Measurements from ENCODE around the gene CIRBP.

CIRBP gene

DNA sequence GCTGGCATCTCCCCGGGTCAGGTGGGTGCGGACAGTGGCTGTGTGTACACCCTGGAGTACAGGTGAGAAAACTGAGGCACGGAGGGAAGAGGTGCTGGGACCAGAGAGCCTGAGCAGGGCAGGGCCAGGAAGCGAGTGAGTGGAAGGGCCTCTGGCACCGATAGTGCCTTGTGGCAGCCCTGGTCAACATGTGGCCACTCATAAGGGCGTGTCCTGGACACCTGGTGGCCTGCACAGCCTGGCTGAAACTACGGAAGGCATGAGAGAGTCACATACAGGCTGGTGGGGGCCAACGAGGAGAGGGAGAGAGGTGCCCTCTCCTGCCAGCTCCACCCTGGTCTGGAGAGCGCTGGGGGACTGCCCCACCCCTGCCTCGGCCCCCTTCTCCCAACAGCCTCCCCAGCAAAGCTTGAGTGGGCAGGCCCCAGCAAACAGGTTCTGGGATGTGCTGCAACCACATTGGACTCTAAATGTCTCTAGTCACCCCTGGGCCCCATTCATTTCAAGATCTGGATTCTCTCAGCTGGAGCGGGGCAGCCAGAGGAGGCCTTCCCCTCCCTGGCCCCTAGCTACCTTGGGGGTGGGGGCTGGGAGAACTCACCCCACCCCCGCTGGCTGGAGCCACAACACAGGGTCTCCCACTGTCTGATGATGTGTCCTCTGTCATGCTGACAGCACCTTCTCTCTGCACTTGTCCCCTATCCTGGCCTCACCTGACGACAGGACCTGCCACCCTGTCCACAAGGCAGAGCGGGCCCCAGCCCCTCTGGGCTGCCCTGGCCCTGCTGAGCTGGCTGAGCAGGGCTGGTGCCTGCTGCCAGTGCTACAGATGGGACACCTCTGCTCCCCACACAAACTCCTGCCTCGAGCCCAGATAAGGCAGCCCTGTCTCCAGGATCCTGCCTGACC lies 37.1 kb upstream of the CIRBP start:
- no peak for DNase-seq

DNA sequence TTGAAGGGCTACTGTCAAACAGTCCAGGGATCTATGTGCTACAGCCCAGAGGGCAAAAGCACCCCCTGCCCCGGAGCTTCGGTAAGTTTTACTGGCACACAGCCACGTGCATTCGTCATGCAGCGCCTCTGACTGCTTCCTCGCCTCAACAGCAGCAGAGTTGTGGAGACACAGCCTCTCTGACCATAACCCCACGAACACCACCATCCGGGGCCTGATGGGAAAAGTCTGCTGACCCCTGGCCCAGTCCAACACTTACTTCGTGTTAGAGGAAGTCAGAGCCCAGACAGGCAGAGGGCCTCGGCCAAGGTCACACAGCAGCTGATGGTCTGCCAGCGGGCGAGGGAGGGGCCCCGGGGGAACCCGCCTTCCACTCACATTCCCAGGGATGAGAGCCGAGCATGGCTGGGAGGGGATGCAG lies 36.5 kb upstream of the CIRBP start:
- DNase-seq, result no peak

DNA sequence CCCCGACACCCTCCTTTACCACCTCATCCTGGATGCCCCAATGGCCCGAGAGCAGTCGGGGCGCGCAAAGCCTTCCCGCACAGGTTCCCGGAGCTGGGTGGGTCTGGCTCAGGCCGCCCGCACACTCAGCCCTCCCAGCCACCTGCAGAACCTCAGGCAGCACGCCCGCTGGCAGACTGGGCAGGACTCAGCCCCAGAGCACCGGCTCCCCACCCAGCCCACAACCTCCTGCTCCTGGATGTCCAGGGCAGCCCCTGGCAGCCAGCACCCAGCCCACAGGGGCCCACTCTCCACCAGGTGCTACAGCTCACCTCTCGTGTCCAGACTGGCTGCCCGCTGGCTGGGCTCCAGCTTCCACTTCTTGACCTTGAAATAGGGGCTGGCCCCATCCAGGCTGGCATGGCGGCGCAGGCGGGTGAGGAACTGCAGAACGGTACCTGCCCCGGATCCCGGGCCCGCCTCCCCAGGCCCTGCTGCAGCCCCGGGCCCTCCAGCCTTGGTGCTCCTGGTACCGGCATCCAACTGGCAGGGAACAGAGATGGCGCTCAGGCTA lies 35.9 kb upstream of the CIRBP start:
- DNase-seq, result no peak

DNA sequence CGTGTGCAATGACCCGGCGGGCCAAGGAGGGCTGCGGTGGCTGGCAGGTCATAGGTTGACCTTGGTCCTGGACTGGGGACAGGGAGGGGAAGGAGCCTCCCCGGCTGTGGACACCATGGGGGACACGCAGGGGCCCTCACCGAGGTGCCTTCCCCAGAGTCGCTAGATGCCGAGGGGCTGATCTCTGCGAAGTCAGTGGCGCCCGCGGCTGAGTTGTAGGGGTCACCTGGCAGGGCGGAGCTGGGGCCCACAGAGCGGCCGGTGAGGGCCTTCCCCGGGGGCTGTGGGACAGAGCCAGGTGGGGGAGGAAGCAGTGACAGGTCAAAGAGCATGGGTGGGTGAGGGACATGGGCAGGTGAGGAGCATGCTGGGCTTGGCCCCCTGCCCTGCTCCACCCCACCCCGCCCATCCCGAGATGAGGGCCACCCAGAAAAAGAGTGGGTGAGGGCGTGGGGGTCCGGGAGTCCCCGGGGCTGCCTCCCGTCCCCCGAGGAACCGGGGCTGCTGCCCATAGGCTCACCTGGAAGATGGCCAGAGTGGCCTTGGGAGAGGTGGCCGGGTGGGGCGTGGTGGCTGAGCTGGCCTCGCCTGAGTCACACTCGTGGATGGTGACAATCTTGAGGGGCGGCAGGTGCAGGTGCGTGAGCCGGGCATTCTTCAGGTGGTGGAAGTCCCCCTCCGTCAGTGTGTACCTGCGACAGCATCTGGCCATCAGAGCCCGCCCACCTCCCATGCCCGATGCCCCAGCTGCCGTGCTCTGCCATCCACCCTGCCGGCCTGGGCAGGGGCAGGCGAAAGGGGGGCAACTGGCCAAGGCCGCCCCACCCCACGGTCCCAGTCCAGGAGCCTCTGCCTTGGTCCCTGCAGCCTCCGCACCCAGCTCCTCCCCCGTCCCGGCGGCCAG lies 34.8 kb upstream of the CIRBP start:
- DNase-seq, result no peak

- DNase-seq, result no peak
Measured at GRCh38 chr19:1234955-1235380, 34.2 kb upstream of the CIRBP start.

- no peak for DNase-seq
Measured at GRCh38 chr19:1235625-1236538, 33.2 kb upstream of the CIRBP start.

GRCh38 chr19:1236576-1236975 lies 32.6 kb upstream of the CIRBP start:
- no peak for DNase-seq

DNA sequence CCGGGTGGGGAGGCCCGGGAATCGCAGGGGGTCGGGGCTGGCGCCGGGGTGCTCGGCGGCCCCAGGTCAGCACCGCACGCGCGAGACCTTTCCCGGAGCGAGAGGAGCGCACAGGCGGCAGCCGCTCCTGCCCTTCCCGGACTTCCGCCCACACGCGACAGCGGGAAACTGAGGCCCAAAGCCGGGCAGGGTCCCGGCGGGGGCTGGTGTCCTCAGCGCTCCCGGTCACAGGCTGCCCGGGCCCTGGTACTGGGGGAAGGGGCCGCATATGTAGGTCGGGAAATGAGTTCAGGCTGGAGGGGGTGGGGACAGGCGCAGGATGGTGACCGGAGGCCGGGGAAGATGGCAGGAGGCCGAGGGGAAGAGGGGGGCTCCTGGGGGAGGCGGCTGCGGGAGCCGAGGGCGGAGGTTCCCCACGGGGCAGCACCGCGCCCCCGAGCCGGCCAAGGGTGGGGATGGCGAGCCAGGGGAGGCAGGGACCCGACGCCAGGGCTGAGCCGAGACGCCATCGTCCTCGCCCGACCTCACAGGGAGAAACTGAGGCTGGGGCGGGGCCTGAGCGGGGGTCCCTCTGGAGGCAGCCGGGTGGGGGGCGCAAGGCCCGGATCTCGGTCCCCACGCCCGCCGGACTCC lies 32.0 kb upstream of the CIRBP start:
- no peak for DNase-seq

DNA sequence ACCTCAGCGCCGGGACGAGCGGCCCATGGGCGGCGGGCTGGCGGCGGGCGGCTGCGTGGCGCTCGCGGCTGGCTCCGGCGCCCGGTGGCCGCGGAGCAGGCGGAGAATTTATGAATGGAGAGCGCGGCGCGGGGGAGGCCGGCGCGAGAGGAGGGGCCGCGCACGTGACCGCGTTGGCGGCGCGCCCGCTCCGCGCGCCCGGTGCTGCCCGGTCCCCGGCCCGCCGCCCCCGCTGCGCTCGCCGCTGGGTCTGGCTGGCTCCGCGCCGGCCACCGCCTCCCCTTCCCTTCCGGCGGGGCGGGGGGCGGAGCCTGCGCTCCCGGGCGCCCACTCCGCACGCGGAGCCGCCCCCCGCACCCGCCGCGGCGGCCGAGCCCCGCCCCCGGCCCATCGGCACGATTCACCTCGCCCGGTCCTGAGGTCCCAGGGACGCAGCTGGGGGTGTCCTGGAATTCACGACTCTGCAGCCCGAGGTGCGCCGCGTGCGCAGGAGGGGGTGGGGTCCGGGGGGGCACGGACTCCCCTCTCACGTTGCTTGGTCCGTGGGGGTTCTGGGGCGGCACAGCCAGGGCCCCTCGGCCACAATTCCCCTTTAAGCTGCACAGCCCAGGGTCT lies 31.3 kb upstream of the CIRBP start, which contains the start of gene CBARP:
TSS of gene CBARP (minus strand) at position 252 of the 615 bp plus-strand sequence. CDS start 1,905 bp downstream, outside the sequence.
- peak; percentile 53 for DNase-seq

- no peak for DNase-seq
Measured at GRCh38 chr19:1238369-1239303, 30.5 kb upstream of the CIRBP start.

DNA sequence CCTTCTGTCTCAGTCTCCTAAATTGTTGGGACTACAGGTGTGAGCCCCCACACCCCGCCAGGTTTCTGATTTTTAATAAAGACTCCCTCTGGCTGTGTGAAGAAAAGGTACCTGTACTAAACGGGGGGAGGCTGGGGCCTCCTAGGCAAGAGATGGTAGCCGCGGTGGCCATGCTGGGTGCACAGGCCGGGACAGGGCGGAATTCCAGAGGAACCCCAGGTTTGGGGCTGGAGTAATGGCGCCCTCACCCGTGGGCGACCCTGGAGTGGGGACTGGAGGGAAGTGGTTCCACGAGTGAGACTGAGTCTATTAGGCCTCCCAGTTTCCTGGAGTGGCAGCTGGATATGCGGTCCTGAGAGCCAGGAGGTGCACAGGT lies 29.7 kb upstream of the CIRBP start:
- peak; percentile 32 for DNase-seq

GRCh38 chr19:1239796-1240737 lies 29.1 kb upstream of the CIRBP start:
- DNase-seq, result peak; percentile 99

DNA sequence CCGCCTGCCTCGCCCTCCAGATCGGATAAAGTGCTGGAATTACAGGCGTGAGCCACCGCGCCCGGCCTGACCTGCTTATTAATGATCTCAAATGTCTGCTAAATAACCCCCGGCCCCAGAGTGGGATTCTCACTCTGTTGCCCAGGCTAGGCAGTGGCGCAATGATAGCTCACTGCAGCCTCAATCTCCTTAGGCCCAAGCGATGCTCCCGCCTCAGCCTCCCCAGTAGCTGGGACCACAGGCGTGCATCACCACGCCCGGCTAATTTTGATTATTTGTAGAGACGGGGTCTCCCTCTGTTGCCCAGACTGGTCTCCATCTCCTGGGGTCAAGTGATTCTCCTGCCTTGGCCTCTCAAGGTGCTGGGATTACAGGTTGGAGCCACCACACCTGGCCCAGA lies 28.2 kb upstream of the CIRBP start:
- DNase-seq, result no peak

DNA sequence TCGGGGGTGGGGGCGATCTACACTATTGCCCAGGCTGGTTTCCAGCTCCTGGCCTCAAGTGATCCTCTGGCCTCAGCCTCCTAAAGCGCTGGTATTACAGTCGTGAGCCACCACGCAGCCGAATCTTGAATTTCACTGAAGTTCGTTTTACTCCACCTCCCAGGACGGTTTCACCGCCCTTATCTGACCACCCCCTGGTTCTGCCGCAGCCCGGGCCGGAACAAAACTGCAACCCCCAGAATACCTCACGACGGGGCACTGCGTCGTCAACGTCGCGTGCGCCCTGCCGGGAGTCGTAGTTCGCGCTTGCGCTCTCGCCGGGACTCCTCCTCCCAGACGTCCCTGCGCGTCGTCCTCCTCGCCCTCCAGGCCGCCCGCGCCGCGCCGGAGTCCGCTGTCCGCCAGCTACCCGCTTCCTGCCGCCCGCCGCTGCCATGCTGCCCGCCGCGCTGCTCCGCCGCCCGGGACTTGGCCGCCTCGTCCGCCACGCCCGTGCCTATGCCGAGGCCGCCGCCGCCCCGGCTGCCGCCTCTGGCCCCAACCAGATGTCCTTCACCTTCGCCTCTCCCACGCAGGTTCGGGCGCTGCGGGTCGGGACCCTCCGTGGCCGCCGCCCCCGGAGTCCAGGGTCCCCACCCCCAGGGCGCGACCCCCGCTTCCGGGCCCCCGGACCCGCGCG lies 27.6 kb upstream of the CIRBP start, which contains the start of gene ATP5F1D:
TSS of gene ATP5F1D (plus strand) at position 335 of the 679 bp plus-strand sequence. CDS start at position 435, 100 bp downstream.
- peak; percentile 95 for DNase-seq

DNA sequence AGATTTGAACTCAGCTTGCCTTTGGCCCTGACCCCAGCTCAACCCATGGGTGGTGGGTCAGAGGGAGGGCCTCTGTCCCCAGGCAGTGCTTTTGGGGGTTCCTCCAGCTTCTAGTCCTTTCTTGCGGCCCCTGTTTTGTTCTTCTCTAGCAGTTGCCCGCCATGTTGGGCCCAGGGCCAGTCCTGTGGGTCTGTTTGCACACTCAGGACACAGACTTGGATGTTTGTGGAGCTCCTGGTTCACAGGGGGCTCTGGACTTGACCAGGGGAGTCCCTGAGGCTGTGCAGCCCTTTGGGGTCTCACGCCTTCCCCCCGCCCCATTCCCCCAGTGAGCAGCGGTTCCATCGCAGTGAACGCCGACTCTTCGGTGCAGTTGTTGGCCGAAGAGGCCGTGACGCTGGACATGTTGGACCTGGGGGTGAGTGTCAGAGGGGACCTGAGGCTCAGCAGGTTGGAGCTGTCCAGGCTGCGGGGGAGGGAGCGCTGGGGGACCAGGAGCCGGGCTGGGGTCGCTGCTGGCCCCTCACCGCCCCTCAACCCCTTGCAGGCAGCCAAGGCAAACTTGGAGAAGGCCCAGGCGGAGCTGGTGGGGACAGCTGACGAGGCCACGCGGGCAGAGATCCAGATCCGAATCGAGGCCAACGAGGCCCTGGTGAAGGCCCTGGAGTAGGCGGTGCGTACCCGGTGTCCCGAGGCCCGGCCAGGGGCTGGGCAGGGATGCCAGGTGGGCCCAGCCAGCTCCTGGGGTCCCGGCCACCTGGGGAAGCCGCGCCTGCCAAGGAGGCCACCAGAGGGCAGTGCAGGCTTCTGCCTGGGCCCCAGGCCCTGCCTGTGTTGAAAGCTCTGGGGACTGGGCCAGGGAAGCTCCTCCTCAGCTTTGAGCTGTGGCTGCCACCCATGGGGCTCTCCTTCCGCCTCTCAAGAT lies 25.1 kb upstream of the CIRBP start:
- DNase-seq, result peak; percentile 93

DNA sequence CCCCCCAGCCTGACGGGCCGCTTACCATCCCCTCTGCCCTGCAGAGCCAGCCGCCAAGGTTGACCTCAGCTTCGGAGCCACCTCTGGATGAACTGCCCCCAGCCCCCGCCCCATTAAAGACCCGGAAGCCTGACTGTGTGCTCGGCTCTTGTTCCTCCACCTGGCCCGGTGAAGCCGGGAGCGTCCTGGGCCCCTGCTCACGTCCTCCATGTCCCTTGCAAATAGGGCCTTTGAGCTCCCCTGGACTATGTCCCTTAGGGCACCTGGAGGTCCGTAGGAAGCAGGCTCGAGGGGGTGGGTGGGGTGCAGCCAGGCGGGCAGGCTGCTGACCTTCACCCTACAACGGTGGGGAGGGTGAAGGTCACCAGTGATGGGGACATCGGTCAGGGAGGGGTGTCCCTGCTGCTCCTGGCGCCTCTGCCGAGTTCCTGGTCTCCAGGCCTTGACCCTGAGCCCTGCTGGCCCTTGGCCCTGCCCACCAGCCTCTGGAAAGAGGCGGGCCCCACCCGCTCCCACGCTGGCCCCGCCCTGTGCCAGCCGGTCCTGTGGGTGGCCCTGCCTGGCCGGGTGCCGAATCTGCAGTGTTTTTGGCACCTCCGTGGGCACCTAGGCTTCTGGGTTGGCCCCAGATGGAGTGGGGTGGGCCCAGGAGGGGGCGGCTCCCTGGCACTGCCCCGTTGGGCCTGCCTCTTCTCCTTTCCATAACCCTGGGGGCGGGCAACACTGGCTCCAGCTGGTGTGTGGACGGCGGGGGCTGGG lies 24.3 kb upstream of the CIRBP start:
- peak; percentile 43 for DNase-seq

Measured in activated CD8-positive, alpha-beta memory T cell treated with anti-CD3 and anti-CD28 coated beads, Interleukin-2, amount 50 U/mL, for 4 hours (primary cell).